Astrocyte of the spinal cord (primary cell): ENCODE results near the gene KCNAB2.

Experiments used
- DNase-seq: peaks from one replicate; pipeline ENCODE4 v3.0.0; 2011; ENCODE audit warnings: low read depth, low spot score
- H3K4me3 ChIP-seq: 2 replicates; pipeline ENCODE4 v1.5.1; 2011; ENCODE audit warnings: low read depth, mild to moderate bottlenecking, low read length, moderate library complexity
- in situ Hi-C: cut with HindIII; loops from 2 replicates; pipeline ENCODE4 v1.10.0; 2017; ENCODE audit warnings: low sequenced_read_pairs
- TF ChIP-seq, protein P1 (sequence below): IDR thresholded peaks from 2 replicates; pipeline ENCODE4 v1.5.1; 2012; ENCODE audit warnings: low read depth, mild to moderate bottlenecking, low read length, inconsistent platforms

KCNAB2 gene

DNA sequence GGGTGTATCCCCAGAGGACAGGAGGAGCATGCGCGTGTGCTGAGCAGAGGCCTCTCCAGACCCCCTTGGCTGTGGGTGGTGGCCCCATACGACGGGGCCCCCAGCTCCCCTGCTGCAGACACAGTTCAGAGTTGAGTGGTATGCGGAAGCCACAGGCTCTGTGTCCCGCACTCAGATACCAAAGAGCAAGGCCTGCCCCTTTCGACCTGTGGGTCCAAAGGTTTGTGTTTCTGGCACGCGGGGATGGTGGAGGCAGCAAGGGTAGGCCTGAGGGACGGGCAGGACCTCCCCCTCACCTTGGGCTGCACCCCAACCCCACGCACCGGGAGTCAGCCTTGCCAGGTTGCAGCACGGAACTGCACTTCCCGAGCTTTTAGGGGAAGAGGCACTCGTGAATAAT is at the start of gene KCNAB2:
TSS of gene KCNAB2 (plus strand) at position 328 of the 400 bp plus-strand sequence. CDS start 5,649 bp downstream, outside the sequence.
- TF ChIP-seq, protein P1, sequence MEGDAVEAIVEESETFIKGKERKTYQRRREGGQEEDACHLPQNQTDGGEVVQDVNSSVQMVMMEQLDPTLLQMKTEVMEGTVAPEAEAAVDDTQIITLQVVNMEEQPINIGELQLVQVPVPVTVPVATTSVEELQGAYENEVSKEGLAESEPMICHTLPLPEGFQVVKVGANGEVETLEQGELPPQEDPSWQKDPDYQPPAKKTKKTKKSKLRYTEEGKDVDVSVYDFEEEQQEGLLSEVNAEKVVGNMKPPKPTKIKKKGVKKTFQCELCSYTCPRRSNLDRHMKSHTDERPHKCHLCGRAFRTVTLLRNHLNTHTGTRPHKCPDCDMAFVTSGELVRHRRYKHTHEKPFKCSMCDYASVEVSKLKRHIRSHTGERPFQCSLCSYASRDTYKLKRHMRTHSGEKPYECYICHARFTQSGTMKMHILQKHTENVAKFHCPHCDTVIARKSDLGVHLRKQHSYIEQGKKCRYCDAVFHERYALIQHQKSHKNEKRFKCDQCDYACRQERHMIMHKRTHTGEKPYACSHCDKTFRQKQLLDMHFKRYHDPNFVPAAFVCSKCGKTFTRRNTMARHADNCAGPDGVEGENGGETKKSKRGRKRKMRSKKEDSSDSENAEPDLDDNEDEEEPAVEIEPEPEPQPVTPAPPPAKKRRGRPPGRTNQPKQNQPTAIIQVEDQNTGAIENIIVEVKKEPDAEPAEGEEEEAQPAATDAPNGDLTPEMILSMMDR: no peak
- no peak for DNase-seq
- no peak within 1 kb of the TSS for H3K4me3 ChIP-seq
- in situ Hi-C loops: no loop called here

DNA sequence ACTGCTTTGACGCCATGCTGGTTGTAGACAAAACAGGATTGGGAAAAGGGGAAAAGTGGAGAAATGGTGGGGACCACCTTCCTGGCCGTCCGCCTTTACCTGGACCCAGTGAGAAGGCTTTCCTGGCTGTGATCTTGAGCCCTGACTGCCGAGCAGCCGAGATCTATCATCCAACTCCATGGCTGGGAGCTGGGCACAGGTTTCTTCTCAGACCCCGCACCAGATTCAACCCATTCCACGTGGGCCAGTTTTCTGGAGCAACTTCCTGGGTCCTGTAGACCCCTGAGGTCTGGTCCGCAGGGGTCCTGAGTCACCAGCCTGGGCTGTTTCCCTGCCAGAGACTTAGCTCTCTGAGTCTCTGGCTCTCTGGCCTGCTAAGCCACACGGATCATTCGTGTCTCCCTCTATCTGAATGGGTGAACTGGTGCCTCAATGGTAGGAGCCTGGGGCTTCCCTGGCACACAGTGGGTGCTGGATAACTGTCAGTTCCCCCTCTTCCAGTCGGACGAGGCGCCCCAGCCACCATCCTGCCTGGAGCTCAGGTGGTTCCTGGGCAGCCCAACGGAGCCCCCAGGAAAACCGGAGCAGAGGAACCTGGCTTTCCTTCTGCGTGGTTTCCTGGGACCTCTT is 48.9 kb upstream of the KCNAB2 start:
- no peak for DNase-seq
- in situ Hi-C loops: no loop called here
- H3K4me3 ChIP-seq: no peak overlapping the region
- TF ChIP-seq, protein P1: no peak

DNA sequence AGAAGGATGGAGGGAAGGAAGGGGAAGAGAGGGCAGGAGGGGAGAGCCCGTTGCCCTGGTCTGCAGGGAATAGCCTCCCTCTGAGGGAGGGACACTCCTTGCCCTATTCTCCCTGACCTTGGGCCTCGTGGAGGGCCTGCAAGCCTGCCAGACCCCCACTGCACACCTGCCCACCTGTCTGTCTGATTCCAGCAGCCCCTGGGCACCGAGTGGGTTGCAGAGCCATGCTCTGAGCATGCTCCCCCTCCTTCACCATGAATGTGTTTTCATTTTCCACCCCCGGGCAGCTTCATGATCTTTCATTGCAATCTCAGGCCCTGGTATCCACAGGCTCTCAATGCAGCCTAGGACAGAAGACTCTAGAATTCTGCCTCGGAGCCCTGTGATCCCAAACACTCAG is 48.4 kb upstream of the KCNAB2 start:
- TF ChIP-seq, protein P1: no peak
- H3K4me3 ChIP-seq: no peak overlapping the region
- DNase-seq: no peak
- in situ Hi-C loops: no loop called here

DNA sequence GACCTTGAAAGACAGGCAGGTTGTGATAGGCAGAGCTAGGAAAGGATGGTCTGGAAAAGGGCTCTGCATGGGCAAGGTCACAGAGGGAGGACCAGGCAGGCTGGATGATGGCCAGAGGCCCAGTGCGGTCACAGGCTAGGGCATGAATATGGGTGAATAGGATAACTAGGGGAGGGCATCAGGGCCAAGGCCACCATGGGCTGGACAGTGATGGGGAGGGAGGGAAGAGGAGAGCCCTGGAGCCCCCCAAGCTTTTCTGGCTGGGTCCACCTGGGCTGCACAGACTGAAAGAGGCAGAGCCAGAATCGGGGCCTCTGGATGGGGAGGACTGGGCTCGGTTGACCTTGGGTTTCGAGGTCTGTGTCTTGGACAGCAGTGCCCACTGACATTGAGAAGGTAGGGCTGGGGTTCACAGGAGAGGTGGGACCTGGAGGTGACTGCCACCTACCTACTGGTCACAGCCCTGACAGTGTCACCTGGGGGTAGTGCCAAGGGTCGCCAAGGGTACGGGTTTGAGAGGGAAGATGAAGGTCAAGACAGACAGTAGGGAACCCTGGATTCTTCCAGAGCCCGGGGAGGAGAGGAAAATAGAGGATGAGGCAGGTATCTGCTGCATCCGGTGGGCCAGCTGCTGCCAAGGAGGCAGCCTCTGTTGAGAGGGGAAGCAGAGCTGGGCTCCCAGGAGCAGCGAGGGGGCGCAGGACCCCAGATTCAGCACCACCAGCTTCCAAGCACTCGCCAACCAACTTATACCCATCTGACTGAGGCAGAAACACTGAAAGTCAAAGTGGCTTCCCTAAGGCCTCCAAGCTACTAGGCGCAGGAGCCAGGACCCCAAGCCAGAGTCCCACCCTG is 47.4 kb upstream of the KCNAB2 start:
- TF ChIP-seq, protein P1: no peak
- no peak for DNase-seq
- in situ Hi-C loops: no loop called here
- H3K4me3 ChIP-seq: no peak overlapping the region

DNA sequence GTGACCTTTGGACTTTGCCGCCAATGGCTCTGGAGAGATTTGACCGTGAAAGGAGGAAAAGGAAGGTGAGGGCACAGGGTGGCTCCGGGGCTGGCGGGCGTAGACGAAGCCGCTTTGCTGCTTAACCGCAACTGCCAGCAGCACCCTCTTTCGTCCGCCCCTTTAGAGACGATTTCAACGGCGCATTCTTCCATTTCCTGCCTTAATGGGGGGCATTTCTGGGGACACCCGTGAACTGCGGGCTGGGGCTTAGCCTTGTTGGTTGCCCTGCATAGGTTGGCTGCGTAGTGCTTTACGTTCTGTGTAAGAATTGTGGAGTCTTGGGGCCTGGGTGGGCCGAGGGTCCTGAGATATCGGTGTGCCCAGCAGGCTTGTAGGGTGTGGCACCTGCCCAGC is 46.8 kb upstream of the KCNAB2 start:
- TF ChIP-seq, protein P1: no peak
- DNase-seq: no peak
- in situ Hi-C loops: no loop called here
- H3K4me3 ChIP-seq: no peak overlapping the region

DNA sequence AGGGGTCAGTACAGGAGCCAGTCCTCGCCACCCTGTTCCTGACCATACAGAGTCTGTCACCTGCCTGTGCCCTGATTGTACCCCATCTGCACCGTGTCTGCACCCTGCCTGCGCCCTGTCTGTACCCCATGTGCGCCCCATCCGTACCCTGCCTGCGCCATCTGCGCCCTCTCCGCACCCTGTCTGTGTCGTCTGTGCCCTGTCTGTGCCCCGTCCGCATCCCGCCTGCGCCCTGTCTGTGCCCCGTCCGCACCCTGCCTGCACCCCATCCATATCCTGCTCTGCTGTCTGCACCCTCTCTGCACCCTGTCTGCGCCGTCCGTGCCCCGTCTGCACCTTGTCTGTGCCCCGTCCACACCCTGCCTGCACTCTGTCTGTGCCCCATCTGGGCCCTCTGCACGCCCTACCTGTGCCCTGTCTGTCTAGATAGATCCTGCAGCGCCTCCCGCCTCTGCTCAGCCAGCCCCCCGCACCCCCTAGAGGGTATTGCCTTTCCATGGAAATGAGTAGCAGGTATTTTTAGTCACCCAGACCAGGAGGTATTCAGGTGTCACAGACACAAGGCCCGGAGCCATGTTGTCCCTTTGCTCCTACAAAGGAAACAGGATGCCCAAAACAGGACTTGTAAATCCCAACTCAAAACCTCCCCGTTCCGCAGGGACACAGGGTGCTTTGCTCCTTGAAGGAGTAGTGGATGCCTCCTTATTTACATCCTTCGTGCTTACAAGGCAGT is 45.8 kb upstream of the KCNAB2 start:
- no peak for DNase-seq
- in situ Hi-C loops: no loop called here
- no peak overlapping the region for H3K4me3 ChIP-seq
- TF ChIP-seq, protein P1: no peak
